Tibial artery (tissue), 4 donors: ENCODE results near the gene CD151.

Source experiments
- DNase-seq, 2 donors: peaks; one replicate each; pipeline ENCODE4 v3.0.0-alpha.2; 2019
- H3K27ac ChIP-seq, 2 donors: fragments of 200-600 bp; sonication (generic) in 1 of 2; 1 replicate in 1 of 2; 2 replicates in 1 of 2; pipeline ENCODE4 v1.5.1; 2018 to 2019; ENCODE audit warnings: mild to moderate bottlenecking in 1 of 2
- H3K27me3 ChIP-seq, 2 donors: fragments of 200-600 bp; sonication (generic) in 1 of 2; one replicate each; pipeline versions ENCODE4 v1.5.1 to v1.6.0; 2016 to 2019
- H3K36me3 ChIP-seq, 3 donors: fragments of 200-600 bp; sonication (generic) in 2 of 3; one replicate each; pipeline ENCODE4 v1.5.1; 2016 to 2019; ENCODE audit warnings: mild to moderate bottlenecking in 2 of 3
- H3K4me1 ChIP-seq, 4 donors: fragments of 200-600 bp; sonication (generic) in 2 of 4; 1 replicate in 3 of 4; 2 replicates in 1 of 4; pipeline ENCODE4 v1.5.1; 2016 to 2019
- H3K4me3 ChIP-seq, 2 donors: fragments of 200-600 bp; sonication (generic) in 1 of 2; 1 replicate in 1 of 2; 2 replicates in 1 of 2; pipeline ENCODE4 v1.5.1; 2018 to 2019; ENCODE audit warnings: mild to moderate bottlenecking in 2 of 2
- H3K9me3 ChIP-seq, 3 donors: fragments of 200-600 bp; sonication (generic) in 1 of 3; one replicate each; pipeline ENCODE4 v1.5.1; 2016 to 2019
- intact Hi-C: fragments of 100-400 bp; cut with DNase I; formaldehyde crosslinking; loops from one replicate; pipeline ENCODE4 v1.15.0; 2023; ENCODE audit warnings: low total_unique reads
- TF ChIP-seq, protein P1 (sequence below), 2 experiments: fragments of 200-600 bp in 1 of 2; fragments of 450-650 bp in 1 of 2; IDR thresholded peaks; one replicate each; pipeline ENCODE4 v1.5.1; 2017 to 2019; ENCODE audit warnings: antibody characterized with exemption in 2 of 2, mild to moderate bottlenecking in 1 of 2, moderate library complexity in 1 of 2

Gene CD151

DNA sequence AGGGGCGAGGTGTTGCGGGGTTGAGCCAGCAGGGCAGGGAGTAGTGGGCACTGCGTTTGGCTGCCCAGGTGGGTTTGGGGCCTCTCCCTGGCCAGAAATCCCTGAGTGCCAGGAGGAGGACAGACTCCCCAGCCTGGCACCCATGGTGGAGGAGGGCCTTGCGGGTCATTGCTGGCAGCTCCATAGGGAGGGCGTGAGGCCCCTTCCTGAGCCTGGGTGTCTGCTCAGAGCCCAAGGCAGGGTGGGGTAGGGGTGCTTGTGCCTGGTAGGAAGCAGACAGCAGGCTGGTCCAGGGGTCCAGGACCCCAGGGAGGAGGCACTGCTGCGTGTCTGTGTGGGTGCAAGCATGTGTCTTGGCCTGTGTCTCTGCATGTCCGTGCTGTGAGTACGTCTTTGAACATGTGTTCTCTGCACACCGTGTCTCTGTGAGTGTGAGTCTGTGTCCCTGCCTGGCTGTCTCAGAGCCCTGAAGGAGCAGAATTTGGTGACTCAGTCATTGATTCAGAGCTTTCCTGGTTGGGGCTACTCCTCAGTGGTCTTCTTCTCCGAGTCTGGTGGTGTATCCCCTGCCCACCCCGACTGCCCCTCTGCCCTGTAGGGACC, 13.8 kb downstream of the CD151 start:
- no peaks in the 10 kb centered on the region for H3K36me3 ChIP-seq
- peaks cover 4 to 78% (median 70%) of the 10 kb centered on the region in 4 donors for H3K4me1 ChIP-seq
- H3K4me3 ChIP-seq: no peak overlapping the region
- peaks cover 0 to 25% of the 10 kb centered on the region in 2 donors for H3K27me3 ChIP-seq
- TF ChIP-seq, protein P1, sequence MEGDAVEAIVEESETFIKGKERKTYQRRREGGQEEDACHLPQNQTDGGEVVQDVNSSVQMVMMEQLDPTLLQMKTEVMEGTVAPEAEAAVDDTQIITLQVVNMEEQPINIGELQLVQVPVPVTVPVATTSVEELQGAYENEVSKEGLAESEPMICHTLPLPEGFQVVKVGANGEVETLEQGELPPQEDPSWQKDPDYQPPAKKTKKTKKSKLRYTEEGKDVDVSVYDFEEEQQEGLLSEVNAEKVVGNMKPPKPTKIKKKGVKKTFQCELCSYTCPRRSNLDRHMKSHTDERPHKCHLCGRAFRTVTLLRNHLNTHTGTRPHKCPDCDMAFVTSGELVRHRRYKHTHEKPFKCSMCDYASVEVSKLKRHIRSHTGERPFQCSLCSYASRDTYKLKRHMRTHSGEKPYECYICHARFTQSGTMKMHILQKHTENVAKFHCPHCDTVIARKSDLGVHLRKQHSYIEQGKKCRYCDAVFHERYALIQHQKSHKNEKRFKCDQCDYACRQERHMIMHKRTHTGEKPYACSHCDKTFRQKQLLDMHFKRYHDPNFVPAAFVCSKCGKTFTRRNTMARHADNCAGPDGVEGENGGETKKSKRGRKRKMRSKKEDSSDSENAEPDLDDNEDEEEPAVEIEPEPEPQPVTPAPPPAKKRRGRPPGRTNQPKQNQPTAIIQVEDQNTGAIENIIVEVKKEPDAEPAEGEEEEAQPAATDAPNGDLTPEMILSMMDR (IDR thresholded peaks at IDR 0.05): no peak
- DNase-seq: no peak
- intact Hi-C loops: no loop called here
- H3K9me3 ChIP-seq: no peaks in the 10 kb centered on the region
- peak overlapping the region; percentile 88 to 95 for H3K27ac ChIP-seq

DNA sequence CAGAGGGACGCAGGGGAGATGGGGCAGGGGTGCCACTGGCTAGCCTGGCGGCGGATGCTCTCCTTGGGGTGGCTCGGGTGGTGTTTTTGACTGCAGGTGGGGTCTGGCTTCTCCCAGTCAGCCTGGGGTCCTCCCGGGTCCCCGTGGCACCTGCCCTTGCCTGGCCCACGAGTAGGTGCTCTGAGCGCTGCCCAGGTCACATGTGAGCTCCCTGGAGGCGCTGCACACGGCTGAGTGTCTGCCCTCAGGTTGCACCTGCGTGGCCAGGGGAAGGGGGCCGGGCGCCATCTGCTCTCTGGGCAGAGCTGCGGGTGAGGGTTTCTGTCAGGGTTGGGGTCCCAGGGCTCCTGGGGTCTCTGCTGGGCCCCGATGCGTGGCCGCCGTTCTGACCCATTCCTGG, 15.1 kb downstream of the CD151 start:
- Histone ChIP-seq H3K4me3 (no peak overlapping the region), H3K4me1 (peaks cover 4 to 74% (median 68%) of the 10 kb centered on the region in 4 donors)
- intact Hi-C loops: no loop called here

DNA sequence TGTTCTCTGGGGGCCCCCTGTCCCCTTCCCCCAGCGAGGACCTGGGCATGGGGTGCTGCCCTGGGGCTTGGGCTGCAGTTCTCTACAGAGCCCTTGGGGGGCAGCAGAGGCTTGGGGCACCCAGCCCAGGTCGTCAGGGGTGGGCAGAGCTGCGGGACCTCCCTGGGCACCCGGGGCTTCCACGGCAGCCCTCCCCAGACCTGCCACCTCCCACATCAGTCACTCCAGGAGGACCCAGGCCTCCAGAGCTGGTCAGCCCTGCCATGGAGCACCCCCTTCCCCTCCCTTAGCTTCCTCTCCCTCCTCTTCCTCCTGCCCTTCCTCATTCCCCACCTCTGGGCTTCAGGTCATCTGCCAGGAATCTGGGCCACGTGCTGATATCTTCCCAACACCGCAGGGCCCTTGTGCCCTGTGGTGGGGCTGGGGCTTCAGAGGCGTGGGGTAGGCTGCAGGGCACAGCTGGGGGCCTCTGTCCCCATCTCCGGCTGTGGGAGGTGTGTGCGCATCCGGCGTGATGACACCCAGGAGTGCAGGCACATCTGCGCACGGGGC, 15.7 kb downstream of the CD151 start:
- H3K36me3 ChIP-seq: peaks cover 0 to 5% (median 0%) of the 10 kb centered on the region in 3 donors
- no peak for DNase-seq
- no peaks in the 10 kb centered on the region for H3K9me3 ChIP-seq
- peaks cover 4 to 68% (median 64%) of the 10 kb centered on the region in 4 donors for H3K4me1 ChIP-seq
- peaks cover 0 to 25% of the 10 kb centered on the region in 2 donors for H3K27me3 ChIP-seq
- no peak overlapping the region for H3K4me3 ChIP-seq
- intact Hi-C loops: no loop called here
- TF ChIP-seq, protein P1 (IDR thresholded peaks at IDR 0.05): peak; percentile 74 to 96
- H3K27ac ChIP-seq: no peak overlapping the region

More for the DNA sequence above, 15.1 kb downstream of the CD151 start:
- no peak for DNase-seq
- no peaks in the 10 kb centered on the region for H3K36me3 ChIP-seq
- H3K27ac ChIP-seq: no peak overlapping the region
- TF ChIP-seq, protein P1 (IDR thresholded peaks at IDR 0.05): no peak
- H3K9me3 ChIP-seq: no peaks in the 10 kb centered on the region
- peaks cover 0 to 25% of the 10 kb centered on the region in 2 donors for H3K27me3 ChIP-seq

DNA sequence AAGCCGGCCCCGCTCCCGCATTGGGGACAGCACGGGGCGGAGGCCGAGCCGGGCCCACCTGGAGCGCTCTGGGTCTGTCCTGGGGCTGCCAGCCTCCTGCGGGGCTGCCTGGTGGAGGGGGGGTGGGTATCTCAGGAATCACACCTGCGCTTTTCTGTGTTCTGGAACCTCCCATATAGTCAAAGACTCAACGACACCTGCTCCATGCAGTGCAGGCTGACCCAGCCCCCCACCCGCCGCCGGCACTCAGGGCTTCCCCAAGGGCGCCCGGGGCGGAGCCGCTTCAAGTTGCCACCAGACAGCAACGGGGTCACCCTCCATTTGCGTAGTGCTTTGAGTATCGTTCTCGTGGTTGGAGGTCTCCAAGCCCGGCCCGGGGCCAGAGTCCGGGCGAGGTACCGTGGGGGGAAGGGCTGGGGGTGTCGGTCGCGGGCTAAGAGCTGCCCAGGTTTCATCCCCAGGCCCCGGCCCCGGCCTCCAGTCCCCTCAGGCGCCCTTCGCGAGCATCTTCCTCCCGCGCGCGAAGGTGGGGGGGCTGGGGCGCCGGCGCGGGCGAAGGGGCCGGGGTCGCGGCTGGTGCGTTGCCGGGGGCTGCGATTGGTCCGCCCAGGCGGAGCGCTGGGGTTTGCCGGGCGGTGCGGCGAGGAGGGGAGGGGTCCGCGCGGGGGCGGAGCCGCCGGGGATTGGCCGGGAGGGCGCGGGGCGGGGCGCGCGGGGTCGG, 16.5 kb downstream of the CD151 start:
- Histone ChIP-seq H3K27me3 (peaks cover 0 to 25% of the 10 kb centered on the region in 2 donors), H3K4me3 (peak overlapping the region; percentile 38 to 46), H3K4me1 (peaks cover 4 to 60% (median 57%) of the 10 kb centered on the region in 4 donors), H3K9me3 (no peaks in the 10 kb centered on the region), H3K27ac (no peak overlapping the region), H3K36me3 (peaks cover 0 to 13% (median 0%) of the 10 kb centered on the region in 3 donors)
- TF ChIP-seq, protein P1 (IDR thresholded peaks at IDR 0.05): no peak
- DNase-seq: no peak
- intact Hi-C loops: no loop called here

DNA sequence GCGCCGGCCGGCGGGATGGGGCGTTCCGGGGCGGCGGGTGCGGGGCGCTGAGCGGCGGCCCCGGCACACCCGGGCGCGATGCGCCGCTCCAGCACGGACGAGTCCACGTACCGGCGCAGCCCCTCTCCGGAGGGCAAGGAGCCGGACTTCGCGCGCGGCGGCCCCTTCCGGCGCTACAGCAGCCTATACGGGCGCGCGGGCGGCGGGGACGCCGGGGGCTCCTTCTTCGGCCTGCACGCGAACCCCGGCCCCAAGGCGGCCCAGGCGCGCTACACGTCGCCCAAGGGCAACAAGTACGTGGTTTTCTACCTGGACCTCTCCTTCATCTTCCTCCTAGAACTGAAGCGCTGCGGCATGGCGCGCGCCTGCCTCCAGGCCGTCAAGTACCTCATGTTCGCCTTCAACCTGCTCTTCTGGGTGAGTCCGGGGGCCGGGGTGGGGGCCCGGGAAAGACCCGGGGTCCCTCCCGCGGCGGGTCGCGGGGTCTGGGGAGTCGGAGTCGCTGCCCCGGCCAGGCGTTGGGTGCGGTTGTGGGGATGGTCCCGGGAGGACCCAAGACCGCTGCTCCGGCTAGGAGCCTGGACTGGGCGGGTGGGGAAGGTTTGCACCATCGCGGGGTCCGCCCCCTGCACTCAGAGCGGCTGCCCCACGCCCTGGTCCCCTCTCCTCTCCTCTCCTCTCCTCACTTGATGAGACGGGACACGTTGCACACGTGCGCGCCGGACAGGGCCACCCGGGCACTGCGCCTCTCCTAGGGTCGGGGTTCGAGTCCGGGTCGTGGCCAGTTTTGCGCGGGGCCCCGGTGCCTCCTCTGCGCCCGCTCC, 17.4 kb downstream of the CD151 start:
- TF ChIP-seq, protein P1 (IDR thresholded peaks at IDR 0.05): no peak
- H3K27me3 ChIP-seq: peaks cover 0 to 25% of the 10 kb centered on the region in 2 donors
- peak overlapping the region; percentile 38 to 46 for H3K4me3 ChIP-seq
- peaks cover 0 to 17% (median 3%) of the 10 kb centered on the region in 3 donors for H3K36me3 ChIP-seq
- H3K4me1 ChIP-seq: peaks cover 2 to 51% (median 48%) of the 10 kb centered on the region in 4 donors
- intact Hi-C loops: no loop called here
- no peak for DNase-seq
- no peaks in the 10 kb centered on the region for H3K9me3 ChIP-seq
- no peak overlapping the region for H3K27ac ChIP-seq
